ENCODE data around the gene CHD5.

The CHD5 gene

GRCh38 chr1:6075748-6076147 is 104.4 kb downstream of the CHD5 start:
- H3K4me3 ChIP-seq (ENCODE audit: low read depth, low read length): no peak overlapping the region
- no peak for TF ChIP-seq CTCF (IDR thresholded peaks at IDR 0.05; ENCODE audit: insufficient read depth, low read depth, low read length, missing control alignments)
- DNase-seq (ENCODE audit: low read depth): no peak

DNA sequence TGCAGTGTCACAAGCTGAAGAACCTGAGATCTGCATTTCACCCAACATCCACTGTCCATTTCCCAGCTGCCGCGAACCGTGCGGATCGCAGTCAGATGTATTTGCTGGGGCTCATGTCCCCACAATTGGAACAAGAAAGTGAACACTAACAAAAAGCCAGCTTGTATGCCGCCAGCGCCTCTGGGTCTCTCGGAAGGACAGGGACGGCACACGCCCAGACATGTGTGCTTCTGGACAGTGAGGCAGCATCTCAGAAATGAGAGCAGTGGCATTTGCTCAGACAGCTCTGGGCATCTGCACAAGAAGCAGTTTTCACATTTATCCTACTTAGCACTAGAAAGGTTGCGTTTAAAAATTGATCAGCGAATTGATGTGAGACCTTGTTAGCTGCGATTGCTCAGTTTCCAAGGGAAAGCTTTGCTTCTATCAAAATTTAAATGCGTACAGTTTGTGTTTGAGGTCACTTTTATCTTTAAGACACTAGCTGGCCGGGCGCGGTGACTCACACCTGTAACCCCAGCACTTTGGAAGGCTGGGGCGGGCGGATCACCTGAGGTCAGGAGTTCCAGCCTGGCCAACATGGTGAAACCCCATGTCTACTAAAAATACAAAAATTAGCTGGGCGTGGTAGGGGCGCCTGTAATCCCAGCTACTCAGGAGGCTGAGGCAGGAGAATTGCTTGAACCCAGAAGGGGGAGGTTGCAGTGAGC is 105.8 kb downstream of the CHD5 start:
- TF ChIP-seq CTCF (IDR thresholded peaks at IDR 0.05; ENCODE audit: insufficient read depth, low read depth, low read length, missing control alignments): no peak
- H3K4me3 ChIP-seq (ENCODE audit: low read depth, low read length): no peak overlapping the region
- DNase-seq (ENCODE audit: low read depth): no peak

DNA sequence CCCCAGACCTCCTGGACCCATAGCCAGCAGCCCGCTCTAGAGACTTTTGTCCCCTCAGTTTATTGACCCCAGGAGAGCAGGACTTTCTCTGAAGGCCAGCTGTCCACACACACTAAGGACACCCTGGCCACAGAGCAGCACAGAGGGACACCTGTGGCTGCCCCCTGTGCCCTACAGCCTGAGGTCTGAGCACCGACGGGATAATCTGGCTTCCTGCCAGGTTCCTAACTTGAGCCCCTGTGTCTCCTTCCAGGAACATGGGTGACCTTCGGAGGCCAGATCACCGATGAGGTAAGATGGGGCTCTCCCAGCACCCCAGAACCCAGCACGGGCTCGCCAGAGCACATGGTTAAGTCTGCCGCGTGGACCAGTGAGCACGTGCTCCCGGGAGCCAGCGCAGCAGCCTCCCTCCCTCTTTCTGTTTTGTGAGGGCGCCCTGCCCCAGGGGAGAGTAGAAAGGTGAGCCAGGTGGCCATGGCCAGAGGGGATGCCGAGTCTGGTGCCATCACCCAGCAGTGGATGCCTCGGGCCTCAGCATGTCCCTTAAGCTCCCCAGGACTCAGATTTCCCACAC is 106.6 kb downstream of the CHD5 start:
- H3K4me3 ChIP-seq (ENCODE audit: low read depth, low read length): no peak overlapping the region
- no peak for TF ChIP-seq CTCF (IDR thresholded peaks at IDR 0.05; ENCODE audit: insufficient read depth, low read depth, low read length, missing control alignments)
- no peak for DNase-seq (ENCODE audit: low read depth)

- TF ChIP-seq CTCF (IDR thresholded peaks at IDR 0.05; ENCODE audit: insufficient read depth, low read depth, low read length, missing control alignments): no peak
- no peak for DNase-seq (ENCODE audit: low read depth)
- H3K4me3 ChIP-seq (ENCODE audit: low read depth, low read length): no peak overlapping the region
These were observed 107.2 kb downstream of the CHD5 start for GRCh38 chr1:6072774-6073479.

DNA sequence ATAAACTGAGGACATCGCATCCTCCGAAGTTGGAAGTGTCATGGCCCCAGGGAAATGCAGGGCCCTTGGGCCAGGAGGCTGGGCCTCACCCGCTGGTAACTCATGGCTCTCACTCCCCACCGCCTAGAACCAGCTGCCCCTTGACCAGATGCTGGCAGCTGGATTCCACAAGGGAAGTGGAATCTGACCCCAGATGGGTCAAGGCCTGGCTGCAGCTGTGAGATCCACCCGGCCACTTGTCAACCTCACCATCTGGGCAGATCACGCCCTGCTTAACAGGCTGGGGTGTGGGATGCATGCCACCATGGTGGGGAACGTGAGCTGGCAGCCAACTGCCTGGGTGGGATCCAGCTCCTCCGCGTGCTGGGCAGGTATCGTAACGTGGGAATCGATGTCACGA is 108.9 kb downstream of the CHD5 start:
- H3K4me3 ChIP-seq (ENCODE audit: low read depth, low read length): no peak overlapping the region
- DNase-seq (ENCODE audit: low read depth): no peak
- TF ChIP-seq CTCF (IDR thresholded peaks at IDR 0.05; ENCODE audit: insufficient read depth, low read depth, low read length, missing control alignments): no peak

DNA sequence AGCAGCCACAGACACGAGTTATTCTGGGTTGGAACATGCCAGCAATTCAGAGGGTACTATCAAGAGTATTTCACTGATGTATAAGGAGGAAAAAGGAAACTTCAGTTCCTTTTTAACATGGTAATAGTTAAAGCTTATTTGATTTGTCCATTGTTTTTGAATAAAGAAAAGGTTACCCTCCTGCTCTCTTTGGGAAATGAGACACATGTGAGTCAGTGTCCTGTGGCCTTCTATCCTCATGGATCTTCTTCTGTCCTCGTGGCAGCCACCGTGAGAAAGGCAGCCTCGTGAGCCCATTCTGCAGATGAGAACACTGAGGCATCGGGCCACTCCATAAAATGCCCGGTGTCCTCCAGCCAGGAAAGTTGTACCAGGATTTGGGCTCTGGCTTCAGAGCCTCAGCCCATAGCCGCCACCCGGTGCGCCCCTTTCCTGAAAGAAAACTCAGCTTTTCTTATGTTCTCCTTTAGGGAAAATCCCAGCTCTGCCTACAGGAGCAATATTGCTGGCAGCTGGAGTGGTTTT is 109.6 kb downstream of the CHD5 start:
- DNase-seq (ENCODE audit: low read depth): no peak
- no peak overlapping the region for H3K4me3 ChIP-seq (ENCODE audit: low read depth, low read length)
- no peak for TF ChIP-seq CTCF (IDR thresholded peaks at IDR 0.05; ENCODE audit: insufficient read depth, low read depth, low read length, missing control alignments)
